Smooth muscle cell (in vitro differentiated cells): ENCODE data around the gene MAGI1. TPM values are rescaled to one million over a fixed set of nuclear protein-coding genes. Genes with fewer than 3 reads are reported as not detected.

Source experiments
- DNase-seq: peaks from one replicate; lab custom pipeline; 2025; ENCODE audit not compliant: unreplicated experiment; lab: John Stamatoyannopoulos, UW
- H2AFZ ChIP-seq: fragments of 200-600 bp; sonication (generic); 2 replicates; pipeline ENCODE4 v1.6.0; 2016; ENCODE audit warnings: antibody characterized with exemption, low read depth, mild to moderate bottlenecking
- H3F3A ChIP-seq: fragments of 200-600 bp; sonication (generic); 2 replicates; pipeline ENCODE4 v1.6.0; 2017; ENCODE audit warnings: antibody characterized with exemption, low read depth
- H3K27ac ChIP-seq: fragments of 200-600 bp; sonication (generic); 2 replicates; pipeline ENCODE4 v1.5.1; 2016; ENCODE audit warnings: low read depth, mild to moderate bottlenecking
- H3K27me3 ChIP-seq: fragments of 200-600 bp; sonication (generic); 2 replicates; pipeline ENCODE4 v1.6.1; 2016; ENCODE audit warnings: low read depth, mild to moderate bottlenecking
- H3K36me3 ChIP-seq: fragments of 200-600 bp; sonication (generic); 2 replicates; pipeline ENCODE4 v1.5.1; 2016; ENCODE audit warnings: low read depth
- H3K4me1 ChIP-seq: fragments of 200-600 bp; sonication (generic); 2 replicates; pipeline ENCODE4 v1.5.1; 2016; ENCODE audit warnings: low read depth
- H3K4me2 ChIP-seq: fragments of 200-600 bp; sonication (generic); 2 replicates; pipeline ENCODE4 v1.6.0; 2016; ENCODE audit warnings: mild to moderate bottlenecking
- H3K4me3 ChIP-seq: fragments of 200-600 bp; sonication (generic); 2 replicates; pipeline ENCODE4 v1.5.1; 2016; ENCODE audit warnings: mild to moderate bottlenecking
- H3K79me2 ChIP-seq: fragments of 200-600 bp; sonication (generic); 2 replicates; pipeline ENCODE4 v1.6.0; 2016; ENCODE audit warnings: low read depth, mild to moderate bottlenecking
- H3K9ac ChIP-seq: fragments of 200-600 bp; sonication (generic); 2 replicates; pipeline ENCODE4 v1.6.0; 2016; ENCODE audit warnings: low read depth
- H3K9me3 ChIP-seq: fragments of 200-600 bp; sonication (generic); replicated peaks from 2 replicates; pipeline ENCODE4 v1.5.1; 2016; ENCODE audit warnings: low read depth
- H4K20me1 ChIP-seq: fragments of 200-600 bp; sonication (generic); 2 replicates; pipeline ENCODE4 v1.6.0; 2016; ENCODE audit warnings: low read depth
- WGBS: methylation state at CpG from one replicate; pipeline ENCODE4 v1.1.7; 2016; ENCODE audit warnings: low lambda C conversion rate; 5-methylcytosine and 5-hydroxymethylcytosine counted together
- polyA plus RNA-seq: library from polyadenylated mRNA; unstranded; fragments of >200 nt; fragmentation: Nextera tagmentation; extraction: Ambion mirVana; gene quantifications from 2 replicates; pipeline ENCODE4 v1.2.1, GENCODE V29; 2016
- total RNA-seq: library from RNA; depleted of rRNA; stranded (reverse); fragments of >200 nt; gene quantifications from 2 replicates; pipeline ENCODE4 v1.2.3, GENCODE V29; 2014
- TF ChIP-seq, protein P1 (sequence below): fragments of 200-600 bp; sonication (generic); IDR thresholded peaks from 2 replicates; pipeline ENCODE4 v1.5.1; 2017; ENCODE audit warnings: borderline replicate concordance, mild to moderate bottlenecking, antibody characterized with exemption; ENCODE audit not compliant: insufficient read depth, poor library complexity, severe bottlenecking

Gene MAGI1
- total and polyA plus RNA-seq, 2 experiments from 2014 or later: 9.9 to 23.3 TPM

DNA sequence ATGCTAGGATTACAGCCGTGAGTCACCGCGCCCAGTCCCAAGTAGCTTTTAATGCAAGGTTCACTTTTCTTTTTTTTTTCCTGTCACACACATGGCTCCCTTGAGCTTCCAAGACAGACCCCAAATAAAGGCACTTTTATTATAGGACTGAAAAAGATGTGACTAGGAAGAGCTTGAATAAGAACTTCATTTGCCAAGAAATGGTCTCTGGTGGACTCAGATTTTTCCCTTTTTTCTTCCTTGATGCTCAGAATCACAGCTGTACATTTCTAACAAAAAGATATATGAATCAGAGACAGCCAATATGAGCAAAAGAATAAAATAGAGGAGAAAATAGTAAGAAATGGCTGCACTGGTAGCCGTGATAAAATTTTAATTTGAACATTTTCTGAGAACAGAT is 337.2 kb downstream of the MAGI1 start:
- Histone ChIP-seq H3K4me1 (peaks cover 5% of the 10 kb centered on the region), H3K27ac (no peak overlapping the region), H3F3A (no peaks in the 10 kb centered on the region), H3K79me2 (no peaks in the 10 kb centered on the region), H4K20me1 (peaks cover 43% of the 10 kb centered on the region), H3K27me3 (no peaks in the 10 kb centered on the region), H3K9me3 (no peaks in the 10 kb centered on the region), H3K36me3 (no peaks in the 10 kb centered on the region), H3K9ac (no peak overlapping the region), H2AFZ (no peak overlapping the region), H3K4me3 (no peak overlapping the region), H3K4me2 (no peak overlapping the region)
- 97% methylated on average over 4 of the region's 4 CpGs for WGBS
- TF ChIP-seq, protein P1, sequence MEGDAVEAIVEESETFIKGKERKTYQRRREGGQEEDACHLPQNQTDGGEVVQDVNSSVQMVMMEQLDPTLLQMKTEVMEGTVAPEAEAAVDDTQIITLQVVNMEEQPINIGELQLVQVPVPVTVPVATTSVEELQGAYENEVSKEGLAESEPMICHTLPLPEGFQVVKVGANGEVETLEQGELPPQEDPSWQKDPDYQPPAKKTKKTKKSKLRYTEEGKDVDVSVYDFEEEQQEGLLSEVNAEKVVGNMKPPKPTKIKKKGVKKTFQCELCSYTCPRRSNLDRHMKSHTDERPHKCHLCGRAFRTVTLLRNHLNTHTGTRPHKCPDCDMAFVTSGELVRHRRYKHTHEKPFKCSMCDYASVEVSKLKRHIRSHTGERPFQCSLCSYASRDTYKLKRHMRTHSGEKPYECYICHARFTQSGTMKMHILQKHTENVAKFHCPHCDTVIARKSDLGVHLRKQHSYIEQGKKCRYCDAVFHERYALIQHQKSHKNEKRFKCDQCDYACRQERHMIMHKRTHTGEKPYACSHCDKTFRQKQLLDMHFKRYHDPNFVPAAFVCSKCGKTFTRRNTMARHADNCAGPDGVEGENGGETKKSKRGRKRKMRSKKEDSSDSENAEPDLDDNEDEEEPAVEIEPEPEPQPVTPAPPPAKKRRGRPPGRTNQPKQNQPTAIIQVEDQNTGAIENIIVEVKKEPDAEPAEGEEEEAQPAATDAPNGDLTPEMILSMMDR: no peak
- DNase-seq: no peak

DNA sequence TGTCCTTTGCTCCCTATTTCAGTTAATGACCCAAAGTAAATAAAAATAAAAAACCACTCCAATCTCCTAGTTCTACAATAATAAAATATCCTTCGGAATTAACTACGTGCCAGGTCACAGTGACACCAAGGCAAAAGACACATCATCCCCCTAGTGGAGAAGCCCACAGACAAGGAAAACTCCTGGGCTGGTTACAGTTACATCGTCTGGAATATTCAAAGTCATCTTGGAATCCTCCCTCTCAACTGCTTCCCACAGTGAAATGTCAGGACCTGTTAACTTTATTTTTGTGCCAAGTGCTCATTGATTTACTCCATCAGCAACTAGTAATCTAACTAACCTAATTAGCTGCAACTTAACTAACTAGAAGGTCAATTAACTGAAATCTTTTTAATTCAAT is 349.3 kb downstream of the MAGI1 start:
- no peak overlapping the region for H3K4me2 ChIP-seq
- H3K27ac ChIP-seq: no peak overlapping the region
- H3F3A ChIP-seq: peaks cover 5% of the 10 kb centered on the region
- no peaks in the 10 kb centered on the region for H3K4me1 ChIP-seq
- no peak overlapping the region for H2AFZ ChIP-seq
- no peak for DNase-seq
- no peaks in the 10 kb centered on the region for H3K79me2 ChIP-seq
- TF ChIP-seq, protein P1: no peak
- H3K36me3 ChIP-seq: no peaks in the 10 kb centered on the region
- no peaks in the 10 kb centered on the region for H3K9me3 ChIP-seq
- H3K9ac ChIP-seq: no peak overlapping the region
- no peak overlapping the region for H3K4me3 ChIP-seq
- H4K20me1 ChIP-seq: peaks cover 80% of the 10 kb centered on the region
- H3K27me3 ChIP-seq: no peaks in the 10 kb centered on the region
- WGBS: 78% methylated on average over 3 of the region's 3 CpGs

DNA sequence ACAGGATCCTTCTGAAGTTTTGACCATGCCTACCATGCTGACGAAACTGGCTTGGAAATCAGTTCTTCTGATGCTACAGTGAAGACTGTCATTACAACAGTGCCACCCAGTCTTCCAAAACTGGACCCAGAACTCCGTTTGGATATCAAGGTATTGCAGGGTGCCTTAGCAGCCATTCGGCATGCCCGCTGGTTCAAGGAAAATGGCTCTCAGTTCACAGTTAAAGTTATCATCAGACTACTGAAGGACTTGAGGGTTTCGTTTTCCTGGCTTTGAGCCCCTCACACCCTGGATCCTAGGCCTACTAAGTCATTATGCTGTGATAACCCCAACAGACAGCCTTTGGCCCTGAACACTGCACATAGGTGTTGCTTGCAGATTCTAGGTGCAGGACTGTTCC is 351.0 kb downstream of the MAGI1 start:
- H3K27me3 ChIP-seq: no peaks in the 10 kb centered on the region
- WGBS: 95% methylated on average over 5 of the region's 5 CpGs

More for the DNA sequence above, 351.0 kb downstream of the MAGI1 start:
- H3K36me3 ChIP-seq: no peaks in the 10 kb centered on the region
- no peaks in the 10 kb centered on the region for H3K9me3 ChIP-seq
- TF ChIP-seq, protein P1: no peak
- H3K79me2 ChIP-seq: no peaks in the 10 kb centered on the region
- H3K27ac ChIP-seq: no peak overlapping the region
- H3K9ac ChIP-seq: no peak overlapping the region
- no peak for DNase-seq
- H3K4me2 ChIP-seq: no peak overlapping the region
- H3K4me3 ChIP-seq: no peak overlapping the region
- H4K20me1 ChIP-seq: peaks cover 84% of the 10 kb centered on the region
- peaks cover 5% of the 10 kb centered on the region for H3F3A ChIP-seq
- no peak overlapping the region for H2AFZ ChIP-seq
- H3K4me1 ChIP-seq: no peaks in the 10 kb centered on the region
